B cell (primary cell): Measurements from ENCODE around the gene TOP1. TPM values are rescaled to one million over a fixed set of nuclear protein-coding genes. Genes with fewer than 3 reads are reported as not detected.

ENCODE experiments used
- ATAC-seq: fragments of 200-7000 bp; cut with Tn5 transposase; one replicate; pipeline ENCODE4 v1.10.0; 2021; ENCODE audit warnings: low read depth, mild to moderate bottlenecking, moderate number of reproducible peaks, moderate library complexity
- CTCF ChIA-PET: fragments of 350-600 bp; sonication (Branson Sonifier 250); formaldehyde crosslinking; loops from one replicate; lab custom pipeline; 2021; ENCODE audit warnings: antibody characterized with exemption, inconsistent platforms; lab: Charles Lee
- POLR2A ChIA-PET: fragments of 350-600 bp; sonication (Branson Sonifier 250); formaldehyde crosslinking; loops from one replicate; lab custom pipeline; 2021; ENCODE audit warnings: antibody characterized with exemption; lab: Charles Lee
- DNase-seq: peaks from one replicate; pipeline ENCODE4 v3.0.0; 2013
- H2AFZ ChIP-seq: 2 replicates; pipeline ENCODE4 v1.6.1; 2012; ENCODE audit warnings: mild to moderate bottlenecking, low read depth, low read length; ENCODE audit not compliant: insufficient read depth, poor library complexity, severe bottlenecking
- H3K27ac ChIP-seq, 2 donors: 1 replicate in 1 of 2; 2 replicates in 1 of 2; pipeline ENCODE4 v1.5.1; 2012 to 2013; ENCODE audit warnings: low read length in 2 of 2, mild to moderate bottlenecking in 2 of 2, moderate library complexity in 1 of 2
- H3K27me3 ChIP-seq, 4 experiments: fragments of 200-600 bp in 1 of 4; sonication (generic) in 1 of 4; replicated peaks in 1 of 4; 1 replicate in 2 of 4; 2 replicates in 2 of 4; pipeline versions ENCODE4 v1.6.1 to v1.7.0; 2013 to 2016; ENCODE audit warnings: low read length in 3 of 4, mild to moderate bottlenecking in 2 of 4, mixed read lengths in 1 of 4, moderate library complexity in 1 of 4; ENCODE audit not compliant: insufficient read depth in 4 of 4, control insufficient read depth in 3 of 4; ENCODE audit errors: control extremely low read depth in 1 of 4
- H3K36me3 ChIP-seq, 2 experiments: replicated peaks in 1 of 2; 1 replicate in 1 of 2; 2 replicates in 1 of 2; pipeline versions ENCODE4 v1.6.1 to v1.7.1; 2013; ENCODE audit warnings: low read length in 1 of 2; ENCODE audit not compliant: insufficient read depth in 2 of 2, control insufficient read depth in 1 of 2; ENCODE audit errors: control extremely low read depth in 1 of 2, extremely low read depth in 1 of 2
- H3K4me1 ChIP-seq, 2 donors: fragments of 200-600 bp in 1 of 2; sonication (generic) in 1 of 2; 1 replicate in 1 of 2; 2 replicates in 1 of 2; pipeline versions ENCODE4 v1.5.1 to v1.6.1; 2013 to 2017; ENCODE audit warnings: low read length in 2 of 2; ENCODE audit not compliant: control insufficient read depth in 2 of 2, insufficient read depth in 2 of 2
- H3K4me2 ChIP-seq: replicated peaks from 2 replicates; pipeline ENCODE3; 2012; ENCODE audit warnings: mild to moderate bottlenecking, low read depth, low read length; ENCODE audit not compliant: poor library complexity, severe bottlenecking
- H3K4me3 ChIP-seq, 5 experiments: fragments of 200-600 bp in 1 of 5; sonication (generic) in 1 of 5; 1 replicate in 3 of 5; 2 replicates in 2 of 5; pipeline versions ENCODE4 v1.5.1 to v1.7.0; 2011 to 2016; ENCODE audit warnings: low read length in 4 of 5, mild to moderate bottlenecking in 4 of 5, low read depth in 2 of 5, control low read depth in 1 of 5, moderate library complexity in 1 of 5; ENCODE audit not compliant: insufficient read depth in 1 of 5; ENCODE audit errors: control extremely low read depth in 1 of 5, extremely low read depth in 1 of 5
- H3K79me2 ChIP-seq: fragments of 200-600 bp; sonication (generic); one replicate; pipeline ENCODE4 v1.6.0; 2016; ENCODE audit warnings: low read length; ENCODE audit not compliant: control insufficient read depth, insufficient read depth
- H3K9ac ChIP-seq: fragments of 200-600 bp; sonication (generic); 2 replicates; pipeline ENCODE4 v1.6.1; 2017; ENCODE audit warnings: mild to moderate bottlenecking, low read length, moderate library complexity
- H3K9me3 ChIP-seq, 3 donors: one replicate each; pipeline versions ENCODE4 v1.6.1 to v1.7.1; 2013; ENCODE audit warnings: low read length in 2 of 3; ENCODE audit not compliant: control insufficient read depth in 2 of 3, insufficient read depth in 1 of 3; ENCODE audit errors: control extremely low read depth in 1 of 3
- H4K20me1 ChIP-seq: 2 replicates; pipeline ENCODE4 v1.6.0; 2012; ENCODE audit warnings: mild to moderate bottlenecking, low read length; ENCODE audit not compliant: insufficient read depth, control insufficient read depth, poor library complexity, severe bottlenecking
- H3K27ac Mint-ChIP-seq: one replicate; pipeline ENCODE4 v1.8.0; 2021; ENCODE audit warnings: mixed read lengths
- H3K27me3 Mint-ChIP-seq: one replicate; pipeline ENCODE4 v1.8.0; 2021; ENCODE audit warnings: mixed read lengths
- H3K4me1 Mint-ChIP-seq: one replicate; pipeline ENCODE4 v1.8.0; 2021; ENCODE audit warnings: mixed read lengths
- H3K4me3 Mint-ChIP-seq: one replicate; pipeline ENCODE4 v1.8.0; 2021; ENCODE audit warnings: mixed read lengths
- H3K9me3 Mint-ChIP-seq: one replicate; pipeline ENCODE4 v1.8.0; 2022; ENCODE audit warnings: mixed read lengths; ENCODE audit not compliant: insufficient read depth
- EZH2 ChIP-seq: IDR thresholded peaks from 2 replicates; pipeline ENCODE4 v1.6.1; 2012; ENCODE audit warnings: borderline replicate concordance, low read depth, mild to moderate bottlenecking, moderate library complexity, low read length; ENCODE audit not compliant: insufficient read depth, poor library complexity, severe bottlenecking
- WGBS: methylation state at CpG from one replicate; pipeline ENCODE4 v1.1.5; 2013; ENCODE audit warnings: missing lambda C conversion rate; ENCODE audit not compliant: insufficient coverage; 5-methylcytosine and 5-hydroxymethylcytosine counted together
- intact Hi-C: fragments of 100-400 bp; cut with micrococcal nuclease; formaldehyde crosslinking; loops from one replicate; pipeline ENCODE4 v1.10.0; 2022
- polyA plus RNA-seq: library from polyadenylated mRNA; depleted of rRNA; stranded (reverse); fragments of >200 nt; gene quantifications from 2 replicates; pipeline ENCODE4 v1.2.3, GENCODE V29; 2012
- total RNA-seq, 2 donors: library from RNA; stranded (reverse); fragments of 120-200 nt in 1 of 2; gene quantifications; 1 replicate in 1 of 2; 2 replicates in 1 of 2; pipeline versions ENCODE4 v1.2.3 to v1.2.4, GENCODE V29; 2013 to 2022
- TF ChIP-seq, protein P1 (sequence below): fragments of 200-600 bp; IDR thresholded peaks from one replicate; pipeline ENCODE4 v1.8.0; 2022; ENCODE audit warnings: antibody characterized with exemption, mild to moderate bottlenecking

The TOP1 gene
- total and polyA plus RNA-seq, 2 donors (not counting 1 experiment from before 2014, with no cell fraction given): 5.4 to 44.9 TPM

DNA sequence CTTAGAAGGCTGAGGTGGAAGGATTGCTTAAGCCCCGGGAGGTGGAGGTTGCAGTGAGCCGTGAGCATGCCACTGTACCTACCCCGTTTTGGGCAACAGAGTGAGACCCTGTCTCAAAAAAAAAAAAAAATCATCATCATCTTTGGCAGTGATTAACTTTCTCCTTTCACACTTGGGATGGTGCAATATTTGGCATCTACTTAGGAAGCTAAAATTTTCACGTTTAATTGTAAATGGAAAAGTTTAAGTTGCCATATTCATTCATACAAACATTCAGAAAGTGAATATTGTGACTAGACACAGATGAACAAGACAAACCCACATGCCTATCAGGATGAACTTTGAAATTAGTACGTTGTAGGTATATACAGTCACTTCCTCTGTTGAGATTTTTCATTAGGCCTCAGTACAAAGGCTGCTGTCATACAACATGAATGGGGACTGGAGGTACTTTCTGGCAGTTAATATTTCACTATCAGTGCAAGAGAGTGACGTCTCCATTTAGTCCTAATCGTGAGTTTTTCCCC lies 10.3 kb downstream of the TOP1 start:
- ChIA-PET POLR2A (no interaction called here), CTCF (interaction anchor here (1.0 to 3.1 kb wide), 2 partner anchors 48 to 71 kb away, joined by 3 to 13 read pairs; no protein-coding TSS in a partner anchor)
- peaks cover 0 to 4% of the 10 kb centered on the region in 2 experiments for H3K36me3 ChIP-seq
- ATAC-seq (no peak), DNase-seq (no peak)
- Mint-ChIP-seq H3K9me3 (no peaks in the 10 kb centered on the region), H3K4me3 (no peak overlapping the region), H3K27me3 (no peaks in the 10 kb centered on the region), H3K4me1 (peaks cover 63% of the 10 kb centered on the region), H3K27ac (no peak overlapping the region)
- no peak overlapping the region for H3K4me3 ChIP-seq
- H2AFZ ChIP-seq: no peak overlapping the region
- no peak overlapping the region for H3K9ac ChIP-seq
- H3K79me2 ChIP-seq: peaks cover 100% of the 10 kb centered on the region
- peaks cover 0 to 7% of the 10 kb centered on the region in 2 donors for H3K4me1 ChIP-seq
- peaks cover 75% of the 10 kb centered on the region for H4K20me1 ChIP-seq
- no CpG with 5 or more reads among the region's 7 CpGs for WGBS
- H3K27me3 ChIP-seq: no peaks in the 10 kb centered on the region
- H3K27ac ChIP-seq: no peak overlapping the region
- TF ChIP-seq, protein P1, sequence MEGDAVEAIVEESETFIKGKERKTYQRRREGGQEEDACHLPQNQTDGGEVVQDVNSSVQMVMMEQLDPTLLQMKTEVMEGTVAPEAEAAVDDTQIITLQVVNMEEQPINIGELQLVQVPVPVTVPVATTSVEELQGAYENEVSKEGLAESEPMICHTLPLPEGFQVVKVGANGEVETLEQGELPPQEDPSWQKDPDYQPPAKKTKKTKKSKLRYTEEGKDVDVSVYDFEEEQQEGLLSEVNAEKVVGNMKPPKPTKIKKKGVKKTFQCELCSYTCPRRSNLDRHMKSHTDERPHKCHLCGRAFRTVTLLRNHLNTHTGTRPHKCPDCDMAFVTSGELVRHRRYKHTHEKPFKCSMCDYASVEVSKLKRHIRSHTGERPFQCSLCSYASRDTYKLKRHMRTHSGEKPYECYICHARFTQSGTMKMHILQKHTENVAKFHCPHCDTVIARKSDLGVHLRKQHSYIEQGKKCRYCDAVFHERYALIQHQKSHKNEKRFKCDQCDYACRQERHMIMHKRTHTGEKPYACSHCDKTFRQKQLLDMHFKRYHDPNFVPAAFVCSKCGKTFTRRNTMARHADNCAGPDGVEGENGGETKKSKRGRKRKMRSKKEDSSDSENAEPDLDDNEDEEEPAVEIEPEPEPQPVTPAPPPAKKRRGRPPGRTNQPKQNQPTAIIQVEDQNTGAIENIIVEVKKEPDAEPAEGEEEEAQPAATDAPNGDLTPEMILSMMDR: no peak
- TF ChIP-seq EZH2: no peak
- no peak overlapping the region for H3K4me2 ChIP-seq
- intact Hi-C loops: no loop called here
- no peaks in the 10 kb centered on the region for H3K9me3 ChIP-seq

DNA sequence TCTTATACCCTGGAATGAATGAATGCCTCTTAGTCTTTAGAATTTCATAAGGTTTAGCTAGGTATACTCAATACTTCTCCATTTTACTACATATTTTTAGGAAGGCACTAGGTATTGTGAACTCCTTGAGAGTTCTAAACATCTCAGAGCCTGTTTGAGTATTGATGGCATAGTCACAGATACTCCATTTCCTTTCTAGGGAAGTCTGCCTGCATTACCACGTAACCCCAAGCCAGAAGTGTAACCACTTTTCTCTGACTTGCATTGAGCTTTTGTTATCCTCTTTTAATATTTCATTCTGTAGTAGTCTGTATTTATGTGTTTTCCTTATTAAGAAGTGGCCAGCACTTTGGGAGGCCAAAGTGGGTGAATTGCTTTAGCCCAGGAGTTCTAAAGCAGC lies 12.2 kb downstream of the TOP1 start:
- CTCF ChIA-PET: interaction anchor here (1.3 to 3.5 kb wide), 2 partner anchors 50 to 73 kb away, joined by 6 to 17 read pairs; no protein-coding TSS in a partner anchor
- Histone ChIP-seq H2AFZ (no peak overlapping the region), H3K27me3 (no peaks in the 10 kb centered on the region), H3K4me3 (no peak overlapping the region), H3K36me3 (peaks cover 0 to 4% of the 10 kb centered on the region in 2 experiments), H3K9ac (no peak overlapping the region), H3K4me2 (no peak overlapping the region), H3K4me1 (peaks cover 0 to 5% of the 10 kb centered on the region in 2 donors), H3K27ac (no peak overlapping the region), H3K79me2 (peaks cover 100% of the 10 kb centered on the region), H4K20me1 (peaks cover 73% of the 10 kb centered on the region), H3K9me3 (no peaks in the 10 kb centered on the region)
- H3K27me3 Mint-ChIP-seq: no peaks in the 10 kb centered on the region
- H3K9me3 Mint-ChIP-seq: no peaks in the 10 kb centered on the region
- no peak overlapping the region for H3K27ac Mint-ChIP-seq
- ATAC-seq (no peak), DNase-seq (no peak)
- POLR2A ChIA-PET: interaction anchor here (0.6 kb wide), 1 partner anchor 18 kb away, joined by 3 read pairs; no protein-coding TSS in a partner anchor
- TF ChIP-seq, protein P1: no peak
- TF ChIP-seq EZH2: no peak
- no peak overlapping the region for H3K4me3 Mint-ChIP-seq
- WGBS: no CpG with 5 or more reads among the region's 1 CpG
- intact Hi-C loops: no loop called here
- H3K4me1 Mint-ChIP-seq: peaks cover 56% of the 10 kb centered on the region
